GM21723 (cell line): ENCODE data around the gene LOXHD1.

ENCODE experiments used
- ATAC-seq: cut with Tn5 transposase; IDR thresholded peaks from one replicate; pipeline ENCODE4 v1.9.1; 2021; ENCODE audit warnings: mild to moderate bottlenecking, moderate library complexity; ENCODE audit not compliant: unreplicated experiment

The LOXHD1 gene, protein sequence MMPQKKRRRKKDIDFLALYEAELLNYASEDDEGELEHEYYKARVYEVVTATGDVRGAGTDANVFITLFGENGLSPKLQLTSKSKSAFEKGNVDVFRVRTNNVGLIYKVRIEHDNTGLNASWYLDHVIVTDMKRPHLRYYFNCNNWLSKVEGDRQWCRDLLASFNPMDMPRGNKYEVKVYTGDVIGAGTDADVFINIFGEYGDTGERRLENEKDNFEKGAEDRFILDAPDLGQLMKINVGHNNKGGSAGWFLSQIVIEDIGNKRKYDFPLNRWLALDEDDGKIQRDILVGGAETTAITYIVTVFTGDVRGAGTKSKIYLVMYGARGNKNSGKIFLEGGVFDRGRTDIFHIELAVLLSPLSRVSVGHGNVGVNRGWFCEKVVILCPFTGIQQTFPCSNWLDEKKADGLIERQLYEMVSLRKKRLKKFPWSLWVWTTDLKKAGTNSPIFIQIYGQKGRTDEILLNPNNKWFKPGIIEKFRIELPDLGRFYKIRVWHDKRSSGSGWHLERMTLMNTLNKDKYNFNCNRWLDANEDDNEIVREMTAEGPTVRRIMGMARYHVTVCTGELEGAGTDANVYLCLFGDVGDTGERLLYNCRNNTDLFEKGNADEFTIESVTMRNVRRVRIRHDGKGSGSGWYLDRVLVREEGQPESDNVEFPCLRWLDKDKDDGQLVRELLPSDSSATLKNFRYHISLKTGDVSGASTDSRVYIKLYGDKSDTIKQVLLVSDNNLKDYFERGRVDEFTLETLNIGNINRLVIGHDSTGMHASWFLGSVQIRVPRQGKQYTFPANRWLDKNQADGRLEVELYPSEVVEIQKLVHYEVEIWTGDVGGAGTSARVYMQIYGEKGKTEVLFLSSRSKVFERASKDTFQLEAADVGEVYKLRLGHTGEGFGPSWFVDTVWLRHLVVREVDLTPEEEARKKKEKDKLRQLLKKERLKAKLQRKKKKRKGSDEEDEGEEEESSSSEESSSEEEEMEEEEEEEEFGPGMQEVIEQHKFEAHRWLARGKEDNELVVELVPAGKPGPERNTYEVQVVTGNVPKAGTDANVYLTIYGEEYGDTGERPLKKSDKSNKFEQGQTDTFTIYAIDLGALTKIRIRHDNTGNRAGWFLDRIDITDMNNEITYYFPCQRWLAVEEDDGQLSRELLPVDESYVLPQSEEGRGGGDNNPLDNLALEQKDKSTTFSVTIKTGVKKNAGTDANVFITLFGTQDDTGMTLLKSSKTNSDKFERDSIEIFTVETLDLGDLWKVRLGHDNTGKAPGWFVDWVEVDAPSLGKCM (N-terminal part only)

DNA sequence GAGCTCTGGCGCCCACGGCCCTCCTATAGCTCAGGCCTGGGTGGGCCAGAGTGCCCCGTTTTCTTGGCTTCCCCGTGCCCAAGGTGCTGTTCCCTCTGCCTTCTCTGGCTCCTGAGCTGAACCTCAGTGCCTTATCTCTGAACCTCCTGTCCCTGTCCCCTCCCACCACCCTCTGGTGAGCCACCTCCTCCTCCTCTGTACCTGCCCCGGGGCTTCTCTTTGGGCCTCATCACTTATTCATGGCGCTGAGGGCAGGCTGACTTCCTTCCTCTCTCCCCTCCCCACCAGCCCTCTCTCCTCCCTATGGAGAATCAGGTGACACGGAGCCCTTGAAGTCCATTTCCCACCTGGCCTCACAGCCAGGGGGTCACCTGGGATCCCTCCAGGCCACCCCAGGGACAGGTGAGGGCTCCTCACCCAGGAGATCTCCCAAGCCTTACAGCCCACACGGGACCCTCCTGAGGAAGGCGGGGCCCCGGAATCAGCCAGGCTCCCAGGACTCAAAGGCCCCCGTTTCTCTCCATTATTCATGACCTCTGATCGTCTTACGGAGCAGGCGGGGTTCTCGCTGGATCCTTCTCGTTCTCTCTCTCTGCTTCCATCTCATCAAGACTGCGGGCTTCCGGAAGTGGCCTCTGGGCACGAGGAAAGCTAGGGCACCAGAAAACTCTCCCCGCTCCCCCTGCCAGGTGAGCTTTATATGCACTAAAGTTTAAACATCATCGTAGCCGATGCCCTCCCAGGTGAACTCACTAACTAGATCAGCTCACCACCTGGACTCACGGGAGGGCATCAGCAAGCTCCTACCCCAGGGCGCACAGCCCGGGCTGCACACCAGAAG is at the start of gene LOXHD1:
Gene LOXHD1, minus strand, starts transcription at position 106 of the 841 bp plus-strand sequence. CDS start 187 bp downstream, outside the sequence.
- no peak for ATAC-seq

DNA sequence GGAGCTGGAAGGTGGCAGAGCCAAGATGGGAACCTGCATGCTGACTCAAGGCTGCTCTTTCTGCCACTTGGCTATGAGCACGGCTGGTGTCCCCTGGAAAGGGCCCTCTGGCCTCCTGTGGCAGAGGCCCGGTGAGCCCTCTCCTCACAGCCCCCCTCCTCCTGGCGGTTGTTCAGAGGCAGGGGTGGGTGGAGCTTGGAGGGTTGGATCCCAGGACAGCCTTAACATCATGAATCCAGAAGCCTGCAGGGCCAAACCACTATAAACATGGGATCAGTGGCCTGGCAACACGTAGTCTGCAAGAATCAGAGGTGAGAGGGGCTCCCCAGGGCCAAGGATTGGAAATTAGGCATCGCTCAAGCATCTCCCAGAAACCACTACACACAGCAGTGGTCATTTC is 48.5 kb upstream of the LOXHD1 start:
- ATAC-seq = no peak

DNA sequence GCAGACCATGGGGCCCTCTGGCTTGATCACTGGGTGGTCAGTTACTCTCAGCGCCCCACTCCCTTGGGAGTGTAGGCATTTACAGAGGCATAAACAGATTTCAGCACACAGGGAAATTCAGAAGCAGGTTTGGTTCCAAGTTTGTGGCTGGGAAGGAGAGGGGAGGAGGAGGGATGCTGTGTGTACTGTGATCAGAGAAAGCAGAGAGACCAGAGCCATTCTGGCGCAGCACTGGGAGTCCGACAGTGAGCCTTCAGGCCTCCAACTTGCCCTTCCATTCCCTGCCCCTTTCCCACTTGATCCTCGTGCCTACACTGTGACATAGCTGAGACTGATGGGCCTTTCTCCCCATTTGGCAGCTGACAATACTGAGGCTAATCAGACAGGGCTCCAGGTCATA is 47.8 kb upstream of the LOXHD1 start:
- no peak for ATAC-seq

DNA sequence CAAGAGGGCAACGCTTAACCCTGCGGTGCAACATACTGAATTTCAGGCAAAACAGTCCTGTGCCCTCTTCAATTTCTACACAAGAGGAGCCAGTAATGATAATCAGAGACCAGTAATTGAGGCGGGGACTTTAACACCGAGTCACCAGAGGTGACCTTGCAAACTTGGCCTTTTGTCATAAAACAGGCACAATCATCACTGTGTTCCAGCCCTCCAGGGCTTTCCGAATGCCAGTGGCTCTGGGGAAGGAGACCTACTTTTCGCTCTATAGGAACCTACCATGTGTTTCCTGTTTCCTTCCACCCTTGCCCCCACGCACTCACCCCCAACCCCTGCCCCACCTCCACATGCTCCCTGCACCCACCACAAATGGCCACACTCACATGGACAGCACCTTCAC is 47.2 kb upstream of the LOXHD1 start:
- ATAC-seq = no peak

DNA sequence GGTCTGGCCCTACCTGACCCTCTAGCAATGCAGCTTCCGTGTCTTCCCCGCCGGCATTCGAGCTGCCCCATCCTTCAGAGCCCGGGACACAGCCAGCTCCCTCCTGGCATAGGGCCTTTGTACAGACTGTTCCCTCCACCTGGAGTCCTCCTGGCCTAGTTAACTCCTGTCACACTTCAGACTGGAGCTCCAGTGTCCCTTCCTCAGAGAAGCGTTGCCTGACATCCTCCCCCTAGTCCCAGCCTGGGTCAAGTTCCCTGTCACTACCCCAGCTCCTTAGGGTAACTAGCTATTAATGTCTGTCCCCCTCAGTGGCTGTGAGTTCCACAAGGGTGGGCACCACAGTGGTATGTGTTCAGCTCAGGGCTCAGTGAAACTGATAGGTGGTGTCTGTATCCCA is 45.5 kb upstream of the LOXHD1 start:
- ATAC-seq = no peak

DNA sequence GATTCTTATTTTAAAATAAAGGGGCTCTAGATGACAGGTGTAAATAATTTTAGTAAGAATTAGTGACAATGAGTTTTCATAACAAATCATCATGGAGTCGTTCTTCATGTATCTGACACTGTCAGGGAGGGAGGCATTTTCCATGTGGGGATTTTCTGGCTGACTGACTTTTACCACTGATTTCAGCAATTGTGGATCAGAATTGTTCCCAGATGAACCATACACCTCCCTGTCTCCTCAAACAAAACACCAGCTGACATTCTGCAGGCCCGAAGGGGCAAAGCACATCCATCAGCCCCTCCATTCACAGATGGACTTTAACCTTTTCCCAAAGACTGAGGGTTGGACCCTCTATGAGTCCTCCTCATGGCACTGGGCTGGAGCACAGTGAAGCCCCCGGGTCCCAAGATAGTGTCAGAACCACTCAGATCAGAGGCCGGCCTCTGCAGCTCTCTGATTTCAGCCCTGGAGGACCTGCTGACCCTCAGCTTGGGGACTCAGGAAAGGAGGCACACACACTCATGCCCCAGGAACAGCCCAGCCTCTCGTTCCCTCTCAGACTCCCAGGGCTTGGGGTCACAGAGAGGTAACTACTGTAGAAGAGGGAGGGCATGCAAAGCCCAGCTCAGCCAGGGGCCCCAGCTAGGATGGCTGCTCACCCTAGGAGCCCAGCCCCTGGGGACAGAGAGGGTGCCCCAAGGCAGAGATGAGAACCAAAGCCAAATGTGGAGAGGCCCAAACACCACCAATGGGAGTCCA is 43.2 kb upstream of the LOXHD1 start:
- no peak for ATAC-seq

DNA sequence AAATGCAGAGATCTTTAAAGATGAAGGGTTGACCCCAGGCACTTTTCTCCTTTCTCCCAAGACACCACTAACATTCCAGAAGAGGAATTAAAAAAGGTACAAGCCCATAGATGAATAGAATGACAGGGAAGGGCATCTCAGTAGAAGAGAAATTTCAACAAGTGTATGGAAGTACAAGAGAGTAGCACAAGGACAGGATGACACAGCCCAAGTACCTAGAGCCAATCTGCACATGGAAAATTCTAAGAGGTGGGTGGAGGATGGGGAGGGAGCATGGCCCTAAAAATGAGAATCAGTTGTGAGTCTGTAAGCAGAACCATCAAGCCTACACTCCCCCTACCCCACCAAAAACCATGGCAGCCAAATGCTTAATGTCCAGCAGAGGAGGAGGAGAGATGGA is 39.7 kb upstream of the LOXHD1 start:
- ATAC-seq = no peak

DNA sequence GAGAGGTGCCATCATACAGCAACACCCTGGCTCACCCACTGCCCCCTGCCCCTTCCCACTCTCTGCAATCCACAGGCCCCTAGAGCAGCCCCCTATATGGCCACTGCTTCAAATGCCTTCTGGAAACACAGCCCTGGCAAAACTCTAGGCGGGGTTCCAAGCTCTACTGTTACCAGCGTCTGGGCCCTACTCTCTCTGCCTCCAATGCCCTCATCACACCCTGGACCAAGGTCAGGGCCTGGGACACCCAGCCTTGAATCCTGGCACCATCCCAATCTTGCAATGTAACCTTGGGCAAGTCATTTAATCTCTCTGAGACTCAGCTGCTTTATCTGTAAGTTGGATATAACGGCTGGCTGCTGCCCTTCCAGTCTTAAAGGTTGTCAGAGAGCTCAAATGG is 39.2 kb upstream of the LOXHD1 start:
- ATAC-seq = no peak

DNA sequence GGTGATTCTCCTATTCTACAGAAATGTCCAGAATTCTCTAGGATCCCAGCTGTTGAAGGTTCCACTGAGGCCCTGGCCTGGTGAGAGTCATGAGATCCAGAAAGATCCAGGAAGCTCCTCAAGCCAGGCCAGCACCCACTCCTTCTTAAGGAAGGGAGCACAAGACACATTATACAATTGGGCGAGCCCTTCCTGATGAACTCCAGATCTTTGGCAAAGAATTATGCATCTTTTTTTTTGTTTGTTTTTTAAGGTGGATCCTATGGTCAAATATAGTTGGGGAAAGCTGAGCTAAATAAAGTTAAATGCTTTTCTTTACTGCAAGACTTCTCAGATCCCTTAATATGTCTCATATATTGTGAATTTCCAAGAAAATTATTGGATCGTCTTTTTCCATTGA is 37.0 kb upstream of the LOXHD1 start:
- ATAC-seq = no peak

DNA sequence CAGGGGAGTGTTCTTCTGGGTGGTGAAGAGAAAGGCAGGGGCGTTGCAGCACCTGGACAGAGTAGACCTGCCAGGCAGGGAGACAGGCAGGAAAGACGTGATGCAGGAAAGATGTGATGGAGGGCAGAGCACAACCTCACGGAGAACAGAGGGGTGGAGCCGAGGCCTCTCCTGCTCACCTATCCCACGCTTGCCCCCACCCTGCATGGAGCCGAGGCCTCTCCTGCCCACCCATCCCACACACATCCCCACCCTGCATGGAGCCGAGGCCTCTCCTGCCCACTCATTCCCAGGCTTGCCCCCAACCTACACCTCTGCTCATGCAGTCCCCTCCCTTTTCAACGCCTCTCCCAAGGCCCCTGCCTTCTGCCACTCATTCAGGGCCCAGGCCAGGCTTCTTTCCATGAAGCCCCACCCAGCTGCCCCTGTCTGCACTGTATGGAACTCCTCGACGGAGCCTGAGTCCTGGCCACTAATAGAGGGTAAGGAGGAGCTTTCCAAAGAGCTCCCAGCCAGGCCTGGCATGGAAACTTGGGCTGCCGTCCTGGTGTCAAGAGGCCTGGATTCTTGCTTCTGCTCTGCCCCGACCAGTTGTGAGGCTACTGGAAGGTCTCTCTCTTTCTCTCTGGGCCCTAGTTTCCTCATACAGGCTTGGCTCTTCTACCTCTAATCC is 32.0 kb upstream of the LOXHD1 start:
- no peak for ATAC-seq

DNA sequence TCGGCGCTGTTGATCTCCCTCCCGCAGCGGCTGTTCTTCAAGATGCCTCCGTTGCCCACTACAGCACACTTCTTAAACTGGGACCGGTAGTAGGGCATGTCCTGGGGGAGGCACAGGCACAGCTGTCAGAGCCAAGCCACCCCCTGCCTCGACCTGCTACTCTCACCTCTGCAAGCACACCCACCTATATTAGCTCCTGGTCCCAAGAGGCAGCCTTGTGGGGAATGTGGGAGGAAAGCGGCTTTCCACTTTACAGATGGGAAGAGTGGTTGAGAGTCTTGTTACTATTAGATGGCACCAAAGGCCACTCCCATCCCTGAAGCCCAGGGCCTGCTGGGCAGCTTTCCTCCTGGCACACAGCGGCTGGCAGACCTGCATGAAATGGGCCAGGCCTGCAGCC is 29.2 kb upstream of the LOXHD1 start:
- ATAC-seq = no peak

DNA sequence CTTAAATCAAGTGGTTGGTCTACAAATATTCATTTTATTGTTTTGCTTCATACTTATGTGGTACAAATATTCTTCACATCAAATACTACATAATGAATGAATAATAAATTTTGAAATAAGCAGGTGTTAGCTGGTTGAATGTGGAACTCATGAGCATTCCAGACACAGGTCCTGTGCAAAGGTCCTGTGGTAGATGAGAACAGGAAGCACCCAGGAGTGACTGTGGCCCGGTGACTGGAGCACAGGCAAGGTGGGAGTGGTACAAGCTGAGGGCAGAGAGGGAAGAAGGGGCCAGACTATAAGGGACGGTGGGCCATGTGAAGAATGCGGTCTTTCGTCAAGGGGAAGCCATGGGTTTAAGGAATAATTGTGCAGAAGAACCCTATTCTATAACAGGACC is 26.2 kb upstream of the LOXHD1 start:
- ATAC-seq = no peak

DNA sequence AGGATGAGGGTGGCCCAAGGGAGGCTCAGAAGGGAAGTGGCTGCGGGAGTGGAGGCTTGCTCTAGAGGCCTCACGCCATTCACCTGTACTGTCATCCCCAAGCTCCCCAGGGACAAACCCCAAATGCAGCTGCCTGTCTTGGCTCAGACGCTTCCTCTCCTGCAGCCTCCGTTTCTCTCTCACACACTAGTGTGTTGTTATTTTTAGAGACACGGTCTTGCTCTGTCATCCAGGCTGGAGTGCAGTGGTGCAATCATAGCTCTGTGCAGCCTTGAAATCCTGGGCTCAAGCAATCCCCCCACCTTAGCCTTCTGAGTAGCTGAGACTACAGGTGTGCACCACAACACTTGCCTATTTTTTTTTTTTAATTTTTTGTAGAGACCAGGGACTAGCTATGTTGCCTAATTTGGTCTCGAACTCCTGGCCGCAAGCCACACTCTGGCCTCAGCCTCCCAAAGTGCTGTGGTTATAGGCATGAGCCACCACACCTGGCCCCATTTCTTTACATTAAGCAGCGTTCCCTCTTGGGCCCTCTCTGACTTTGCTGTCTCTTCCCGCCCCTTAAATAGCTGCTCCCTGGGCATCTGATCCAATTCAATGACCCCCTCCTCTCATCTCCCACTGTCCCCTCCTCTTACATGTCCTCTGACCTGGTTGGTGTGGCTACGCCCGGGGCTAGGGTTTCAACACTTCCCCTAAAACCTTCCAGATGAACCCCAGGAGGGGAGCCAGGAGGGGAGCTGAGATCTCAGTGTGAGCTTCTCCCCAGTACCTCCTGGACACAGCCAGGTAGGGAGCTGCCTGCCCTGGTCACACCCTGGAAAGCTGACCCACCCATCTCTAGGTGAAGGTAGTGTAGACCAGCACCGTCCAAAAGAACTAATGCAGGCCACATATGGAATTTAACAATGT is 24.0 kb upstream of the LOXHD1 start:
- no peak for ATAC-seq

DNA sequence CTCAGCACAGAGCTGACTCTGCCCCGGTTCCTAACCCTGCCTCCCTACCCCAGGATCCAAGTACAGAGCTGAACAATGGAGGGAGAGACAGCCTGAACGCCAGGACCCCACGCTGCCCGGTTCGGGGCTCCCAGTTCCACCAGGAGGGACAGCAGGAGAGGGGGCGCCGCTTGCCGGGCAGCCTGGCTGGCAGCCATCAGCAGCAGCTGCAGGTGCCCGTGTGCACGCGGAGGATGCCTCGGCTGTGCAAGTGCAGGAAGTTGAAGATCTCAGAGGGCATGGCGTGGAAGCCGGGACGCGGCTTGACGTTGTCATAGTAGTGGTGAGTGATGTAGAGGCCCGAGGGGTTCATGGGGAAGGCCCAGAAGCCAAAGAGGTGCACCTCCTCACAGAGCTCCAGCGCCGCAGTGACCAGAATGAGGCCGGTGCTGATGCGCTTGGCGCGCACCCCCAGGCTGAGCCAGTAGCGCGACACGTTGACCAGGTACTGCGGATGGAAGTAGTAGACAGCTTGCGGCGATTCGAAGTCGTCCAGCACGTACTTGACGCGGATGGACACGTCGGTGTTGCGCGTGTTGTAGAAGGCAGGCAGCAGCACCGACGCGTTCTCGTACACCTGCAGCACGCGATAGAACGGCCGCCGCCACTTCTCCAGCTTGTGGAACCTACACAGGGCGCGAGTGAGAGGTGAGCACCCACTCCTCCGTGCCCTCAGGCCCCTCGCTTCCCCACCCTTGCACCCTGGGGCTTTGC is 23.0 kb upstream of the LOXHD1 start:
- ATAC-seq = no peak

DNA sequence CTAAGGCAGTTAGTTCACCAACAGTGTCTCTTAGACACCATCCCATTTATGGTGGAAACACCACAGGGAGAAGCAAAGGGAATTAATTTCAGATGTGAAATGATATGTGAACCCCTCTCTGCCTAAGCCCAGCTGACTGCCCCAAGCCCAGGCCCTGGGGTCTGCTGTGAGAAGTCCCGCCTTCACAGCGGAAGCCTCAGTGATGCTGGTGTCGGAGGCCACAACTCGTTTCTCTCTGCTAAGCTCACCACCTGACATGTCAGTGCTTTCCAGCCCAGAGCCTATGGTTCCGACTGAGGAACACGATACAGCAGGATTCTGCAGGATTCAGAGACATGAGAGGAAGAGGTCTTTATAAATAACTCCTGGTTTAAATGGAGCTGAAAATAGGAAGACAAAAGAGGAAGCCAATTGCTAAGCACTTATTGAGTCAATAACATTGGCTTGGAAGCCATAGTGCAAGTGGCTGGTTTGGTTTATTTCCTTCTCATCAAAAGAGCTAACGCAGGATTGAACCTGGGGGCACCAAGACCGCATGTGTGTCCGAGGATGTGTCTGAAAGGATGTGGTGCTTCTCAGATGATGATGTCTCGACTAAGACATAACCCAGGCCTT is 21.9 kb upstream of the LOXHD1 start:
- ATAC-seq = no peak

DNA sequence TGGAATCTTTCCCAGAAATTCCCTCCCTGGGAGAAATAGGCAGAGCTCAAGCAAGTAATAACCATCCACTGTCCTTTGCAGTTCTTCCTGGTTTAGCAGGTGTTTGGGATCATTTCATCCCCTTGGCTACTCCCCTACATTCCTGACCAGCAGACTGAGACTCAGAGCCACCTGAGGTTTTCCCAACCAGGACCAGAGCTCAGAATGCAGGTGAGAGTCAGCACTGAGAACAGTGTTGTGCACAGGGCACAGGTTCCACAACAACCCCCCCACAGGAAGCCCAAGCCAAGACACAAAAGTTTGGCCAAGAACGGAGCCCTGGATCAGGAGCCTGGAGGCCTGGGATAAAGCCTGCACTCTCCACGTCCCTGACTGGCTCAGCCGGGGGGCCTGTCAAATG is 21.0 kb upstream of the LOXHD1 start:
- ATAC-seq = no peak

DNA sequence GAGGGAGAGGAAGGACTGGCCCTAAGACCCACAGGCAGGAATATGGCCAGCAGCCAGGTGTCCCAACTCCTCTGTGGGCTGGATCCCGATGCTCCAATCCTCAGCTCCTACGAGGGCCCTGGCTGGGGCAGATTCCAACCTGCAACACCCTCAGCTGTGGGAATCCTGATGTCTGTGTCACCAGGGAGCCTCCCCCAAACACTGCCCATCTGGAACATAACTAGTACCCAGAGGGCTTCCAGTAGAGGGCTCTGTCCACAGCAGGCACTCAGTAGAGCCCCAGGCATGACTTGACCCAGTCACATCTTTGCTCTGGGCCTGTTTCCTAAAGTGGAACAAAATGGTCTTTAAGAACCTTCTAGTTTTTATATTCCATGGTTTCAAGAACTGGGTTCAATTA is 20.6 kb upstream of the LOXHD1 start:
- ATAC-seq = no peak
